GM23338 (cell line): ENCODE measurements around the gene ADAMTS18.

ENCODE experiments used
- CTCF ChIP-seq, 2 experiments: fragments of 200-600 bp in 1 of 2; sonication (generic) in 1 of 2; conservative IDR thresholded peaks; 2 replicates each; pipeline versions ENCODE4 v1.5.1 to v1.6.1; 2016 to 2017; ENCODE audit warnings: antibody characterized with exemption in 2 of 2, low read depth in 2 of 2, mild to moderate bottlenecking in 2 of 2, moderate library complexity in 1 of 2
- EZH2 ChIP-seq: fragments of 200-600 bp; sonication (generic); IDR thresholded peaks from one replicate; pipeline ENCODE4 v1.8.0; 2017; ENCODE audit warnings: antibody characterized with exemption, mild to moderate bottlenecking, low read depth; ENCODE audit not compliant: unreplicated experiment
- POLR2AphosphoS5 ChIP-seq: IDR thresholded peaks from 2 replicates; pipeline ENCODE4 v1.6.1; 2016; ENCODE audit warnings: antibody characterized with exemption, low read depth
- REST ChIP-seq: IDR thresholded peaks from one replicate; pipeline ENCODE4 v1.6.1; 2018; ENCODE audit warnings: antibody characterized with exemption; ENCODE audit not compliant: unreplicated experiment

- TF ChIP-seq CTCF (conservative IDR thresholded peaks at IDR 0.05; ENCODE audit: low read depth in 2 of 2) (no peak), POLR2AphosphoS5 (no peak), EZH2 (no peak), REST (no peak)
These were observed 161.0 kb downstream of the ADAMTS18 start for GRCh38 chr16:77273815-77274214.
